Smooth muscle cell of the pulmonary artery (primary cell): ENCODE results near the gene NPNT. TPM values are rescaled to one million over a fixed set of nuclear protein-coding genes. Genes with fewer than 3 reads are reported as not detected.

ENCODE experiments used
- total RNA-seq: library from RNA; depleted of rRNA; stranded (reverse); fragments of >200 nt; gene quantifications from 2 replicates; pipeline ENCODE4 v1.2.3, GENCODE V29; 2014

The NPNT gene, protein sequence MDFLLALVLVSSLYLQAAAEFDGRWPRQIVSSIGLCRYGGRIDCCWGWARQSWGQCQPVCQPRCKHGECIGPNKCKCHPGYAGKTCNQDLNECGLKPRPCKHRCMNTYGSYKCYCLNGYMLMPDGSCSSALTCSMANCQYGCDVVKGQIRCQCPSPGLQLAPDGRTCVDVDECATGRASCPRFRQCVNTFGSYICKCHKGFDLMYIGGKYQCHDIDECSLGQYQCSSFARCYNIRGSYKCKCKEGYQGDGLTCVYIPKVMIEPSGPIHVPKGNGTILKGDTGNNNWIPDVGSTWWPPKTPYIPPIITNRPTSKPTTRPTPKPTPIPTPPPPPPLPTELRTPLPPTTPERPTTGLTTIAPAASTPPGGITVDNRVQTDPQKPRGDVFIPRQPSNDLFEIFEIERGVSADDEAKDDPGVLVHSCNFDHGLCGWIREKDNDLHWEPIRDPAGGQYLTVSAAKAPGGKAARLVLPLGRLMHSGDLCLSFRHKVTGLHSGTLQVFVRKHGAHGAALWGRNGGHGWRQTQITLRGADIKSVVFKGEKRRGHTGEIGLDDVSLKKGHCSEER
- total RNA-seq: 0.46 TPM in 1 of 2 replicates, not detected in the other

GRCh38 chr4:105894660-105895582 is at the start of gene NPNT:
Gene NPNT (plus strand): TSS chr4:105895471. CDS start chr4:105895653, 182 bp downstream.

Other genes with a start within 250 kb of the NPNT start
- 13.7 and 15.1 TPM in 2 replicates for gene INTS12, start 186.8 kb upstream of the NPNT start, total RNA-seq
- gene GSTCD, start 186.7 kb upstream of the NPNT start, total RNA-seq: 8.3 and 9.4 TPM in 2 replicates